ENCODE results near the gene RBM26. TPM values are rescaled to one million over a fixed set of nuclear protein-coding genes. Genes with fewer than 3 reads are reported as not detected.

RBM26 gene
- total RNA-seq, 4 donors from 2014 or later = 23.4 to 78.5 (median 34.2) TPM

DNA sequence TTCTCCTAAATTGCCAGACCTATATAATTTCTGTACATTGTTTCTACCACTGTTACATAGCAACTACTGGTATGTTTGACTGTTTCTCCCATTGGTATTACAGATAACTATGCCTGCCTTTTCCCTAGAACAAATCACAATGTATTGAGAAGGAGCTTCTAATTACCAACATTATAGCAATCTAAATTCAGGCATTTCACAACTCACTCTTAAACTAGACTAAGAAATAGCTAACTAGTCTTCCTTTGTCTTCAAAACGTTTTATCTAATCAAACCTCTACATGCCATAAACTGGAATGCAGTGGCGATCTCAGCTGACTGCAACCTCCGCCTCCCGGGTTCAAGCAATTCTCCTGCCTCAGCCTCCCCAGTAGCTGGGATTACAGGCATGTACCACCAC is 18.2 kb downstream of the RBM26 start:
- Histone ChIP-seq H3K27ac (no peak overlapping the region), H3K4me1 (peaks cover 13% of the 10 kb centered on the region), H3K27me3 (no peaks in the 10 kb centered on the region), H3K4me3 (no peak overlapping the region), H3K36me3 (no peaks in the 10 kb centered on the region), H3K9me3 (no peaks in the 10 kb centered on the region)
- DNase-seq (ENCODE audit: low spot score in 2 of 2) = no peak
- no peak for TF ChIP-seq EP300 (IDR thresholded peaks at IDR 0.05)
- WGBS = 90% methylated on average over 4 of the region's 4 CpGs

DNA sequence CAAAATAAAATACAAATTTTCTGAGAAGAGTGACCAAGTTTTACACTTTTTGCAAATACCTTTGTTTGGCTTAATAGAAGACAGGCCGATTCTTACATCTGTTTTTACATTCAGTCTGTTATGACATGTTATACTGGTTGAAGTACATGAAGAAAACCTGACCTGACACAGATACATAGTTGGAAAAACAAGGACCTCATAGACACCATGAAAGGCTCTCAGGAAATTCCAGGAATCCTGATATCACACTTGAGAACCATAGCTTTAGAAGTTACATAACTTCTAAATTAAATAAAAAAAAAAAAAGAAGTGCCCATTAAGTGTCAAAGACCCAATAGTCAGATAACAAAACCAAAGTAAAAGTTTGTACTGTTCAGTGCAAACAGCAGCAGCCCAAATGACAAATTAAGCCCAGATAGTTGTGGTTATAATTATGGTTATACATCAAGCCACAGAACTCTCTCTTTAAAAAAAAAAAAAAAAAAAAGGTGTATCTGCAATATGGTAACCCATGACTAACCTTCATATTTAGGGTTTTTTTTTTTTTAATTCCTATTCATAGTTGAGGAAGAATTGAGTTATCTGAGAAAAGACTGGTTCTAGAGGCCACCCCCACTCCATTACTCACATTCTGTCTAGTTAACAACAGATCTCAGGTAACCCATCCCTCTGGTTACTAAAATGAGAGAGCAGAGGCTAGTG is 19.8 kb downstream of the RBM26 start:
- Histone ChIP-seq H3K4me1 (peaks cover 10% of the 10 kb centered on the region), H3K27ac (no peak overlapping the region), H3K27me3 (no peaks in the 10 kb centered on the region), H3K9me3 (no peaks in the 10 kb centered on the region), H3K4me3 (no peak overlapping the region), H3K36me3 (no peaks in the 10 kb centered on the region)
- no peak for DNase-seq (ENCODE audit: low spot score in 2 of 2)
- TF ChIP-seq, protein P1, sequence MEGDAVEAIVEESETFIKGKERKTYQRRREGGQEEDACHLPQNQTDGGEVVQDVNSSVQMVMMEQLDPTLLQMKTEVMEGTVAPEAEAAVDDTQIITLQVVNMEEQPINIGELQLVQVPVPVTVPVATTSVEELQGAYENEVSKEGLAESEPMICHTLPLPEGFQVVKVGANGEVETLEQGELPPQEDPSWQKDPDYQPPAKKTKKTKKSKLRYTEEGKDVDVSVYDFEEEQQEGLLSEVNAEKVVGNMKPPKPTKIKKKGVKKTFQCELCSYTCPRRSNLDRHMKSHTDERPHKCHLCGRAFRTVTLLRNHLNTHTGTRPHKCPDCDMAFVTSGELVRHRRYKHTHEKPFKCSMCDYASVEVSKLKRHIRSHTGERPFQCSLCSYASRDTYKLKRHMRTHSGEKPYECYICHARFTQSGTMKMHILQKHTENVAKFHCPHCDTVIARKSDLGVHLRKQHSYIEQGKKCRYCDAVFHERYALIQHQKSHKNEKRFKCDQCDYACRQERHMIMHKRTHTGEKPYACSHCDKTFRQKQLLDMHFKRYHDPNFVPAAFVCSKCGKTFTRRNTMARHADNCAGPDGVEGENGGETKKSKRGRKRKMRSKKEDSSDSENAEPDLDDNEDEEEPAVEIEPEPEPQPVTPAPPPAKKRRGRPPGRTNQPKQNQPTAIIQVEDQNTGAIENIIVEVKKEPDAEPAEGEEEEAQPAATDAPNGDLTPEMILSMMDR (IDR thresholded peaks at IDR 0.05) = no peak
- TF ChIP-seq POLR2AphosphoS5 (IDR thresholded peaks at IDR 0.05) (no peak), EP300 (IDR thresholded peaks at IDR 0.05) (no peak)
- WGBS = 81% methylated on average over 1 of the region's 1 CpG

DNA sequence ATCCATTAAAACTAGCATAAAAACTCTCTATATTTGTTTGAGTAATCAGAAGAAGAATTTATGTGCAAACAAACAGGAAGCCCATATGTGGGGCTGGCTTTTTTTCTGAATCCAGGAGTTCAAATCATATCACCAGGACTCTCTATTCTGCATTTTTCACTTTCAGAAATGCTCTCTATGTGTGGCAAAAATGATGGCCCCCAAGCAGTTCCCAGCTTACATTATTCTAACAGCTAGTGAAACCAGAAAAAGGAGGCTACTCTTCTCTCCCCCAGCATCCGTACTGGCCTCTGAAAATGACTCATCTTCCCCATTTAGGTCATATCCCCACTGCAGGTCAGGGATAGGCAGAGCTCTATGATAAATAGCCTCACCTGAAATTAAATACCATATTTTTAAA is 20.4 kb downstream of the RBM26 start:
- 48% methylated on average over 1 of the region's 1 CpG for WGBS
- no peak overlapping the region for H3K4me3 ChIP-seq

DNA sequence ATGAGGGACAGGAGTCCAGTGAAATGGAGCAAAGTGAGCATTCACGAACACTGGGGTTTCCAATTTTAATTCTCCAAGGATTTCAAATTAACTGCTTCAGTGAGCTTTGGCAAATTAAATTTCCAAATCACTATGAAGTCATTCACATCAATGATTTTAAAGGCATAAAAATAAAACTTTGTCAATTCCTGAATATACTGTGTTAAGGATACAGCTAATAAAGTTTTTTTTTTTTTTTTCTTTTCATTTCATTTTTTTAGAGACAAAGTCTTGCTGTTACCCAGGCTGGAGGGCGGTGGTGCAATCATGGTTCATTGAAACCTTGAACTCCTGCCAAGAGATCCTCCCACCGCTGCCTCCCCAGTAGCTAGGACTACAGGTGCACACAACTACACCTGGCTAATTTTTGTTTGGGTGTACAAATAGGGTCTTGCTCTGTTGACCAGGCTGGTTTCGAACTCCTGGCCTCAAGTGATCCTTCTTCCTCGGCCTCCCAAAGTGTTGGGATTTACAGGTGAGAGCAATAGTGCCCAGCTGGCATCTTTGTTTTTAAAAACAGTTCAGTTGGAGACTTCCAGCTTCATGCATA is 21.9 kb downstream of the RBM26 start:
- no peaks in the 10 kb centered on the region for H3K9me3 ChIP-seq
- H3K27me3 ChIP-seq = no peaks in the 10 kb centered on the region
- TF ChIP-seq, protein P1 (IDR thresholded peaks at IDR 0.05) = no peak
- no peak for TF ChIP-seq EP300 (IDR thresholded peaks at IDR 0.05)
- no peak for TF ChIP-seq POLR2A (IDR thresholded peaks at IDR 0.05)
- no peak for TF ChIP-seq POLR2AphosphoS5 (IDR thresholded peaks at IDR 0.05)
- H3K4me3 ChIP-seq = no peak overlapping the region
- no peak for DNase-seq (ENCODE audit: low spot score in 2 of 2)
- peaks cover 10% of the 10 kb centered on the region for H3K4me1 ChIP-seq
- no peaks in the 10 kb centered on the region for H3K36me3 ChIP-seq
- no peak overlapping the region for H3K27ac ChIP-seq
- WGBS = 98% methylated on average over 5 of the region's 5 CpGs

More for the DNA sequence above, 20.4 kb downstream of the RBM26 start:
- Histone ChIP-seq H3K9me3 (no peaks in the 10 kb centered on the region), H3K27me3 (no peaks in the 10 kb centered on the region), H3K36me3 (no peaks in the 10 kb centered on the region), H3K27ac (no peak overlapping the region), H3K4me1 (peaks cover 10% of the 10 kb centered on the region)
- no peak for TF ChIP-seq EP300 (IDR thresholded peaks at IDR 0.05)
- TF ChIP-seq, protein P1 (IDR thresholded peaks at IDR 0.05) = no peak
- no peak for TF ChIP-seq POLR2AphosphoS5 (IDR thresholded peaks at IDR 0.05)
- TF ChIP-seq POLR2A (IDR thresholded peaks at IDR 0.05) = no peak
- no peak for DNase-seq (ENCODE audit: low spot score in 2 of 2)

DNA sequence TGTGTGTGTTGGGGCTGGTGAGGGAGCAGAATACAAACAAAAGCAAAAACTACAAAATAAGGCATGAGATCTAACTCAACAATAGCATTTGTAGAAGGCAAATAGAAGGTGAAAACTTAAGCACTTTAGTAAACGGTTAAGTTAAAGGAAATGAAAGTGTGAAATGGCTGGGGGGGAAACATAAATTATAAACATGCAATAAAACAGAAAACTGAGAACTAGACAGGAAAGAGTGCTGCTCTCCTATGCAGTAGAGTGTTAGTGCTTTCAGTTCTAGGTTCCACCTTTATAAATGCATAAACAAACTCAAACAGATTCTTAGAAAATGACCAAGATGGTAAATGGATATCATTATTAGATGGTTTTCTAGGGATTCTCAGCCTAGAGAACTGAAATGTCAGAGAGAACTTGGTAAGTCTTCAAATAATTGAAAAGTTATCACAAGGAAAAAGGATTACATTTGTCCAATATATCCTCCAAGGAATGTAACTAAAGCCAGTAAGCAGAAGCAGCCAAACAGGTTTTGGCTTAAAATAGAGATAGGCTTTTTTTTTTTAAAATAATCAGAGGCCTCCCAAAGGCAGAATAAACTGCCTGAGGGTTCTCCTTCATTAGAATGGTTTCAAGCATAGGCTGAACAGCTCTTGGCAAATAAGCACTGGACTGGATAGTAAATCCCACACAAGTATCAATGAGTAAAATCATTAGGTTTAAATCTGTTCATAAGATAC is 23.3 kb downstream of the RBM26 start:
- DNase-seq (ENCODE audit: low spot score in 2 of 2) = no peak
- Histone ChIP-seq H3K9me3 (no peaks in the 10 kb centered on the region), H3K4me1 (peaks cover 10% of the 10 kb centered on the region), H3K4me3 (no peak overlapping the region), H3K36me3 (peaks cover 8% of the 10 kb centered on the region), H3K27me3 (no peaks in the 10 kb centered on the region), H3K27ac (no peak overlapping the region)
- no peak for TF ChIP-seq POLR2A (IDR thresholded peaks at IDR 0.05)
- 31% methylated on average over 1 of the region's 1 CpG for WGBS

DNA sequence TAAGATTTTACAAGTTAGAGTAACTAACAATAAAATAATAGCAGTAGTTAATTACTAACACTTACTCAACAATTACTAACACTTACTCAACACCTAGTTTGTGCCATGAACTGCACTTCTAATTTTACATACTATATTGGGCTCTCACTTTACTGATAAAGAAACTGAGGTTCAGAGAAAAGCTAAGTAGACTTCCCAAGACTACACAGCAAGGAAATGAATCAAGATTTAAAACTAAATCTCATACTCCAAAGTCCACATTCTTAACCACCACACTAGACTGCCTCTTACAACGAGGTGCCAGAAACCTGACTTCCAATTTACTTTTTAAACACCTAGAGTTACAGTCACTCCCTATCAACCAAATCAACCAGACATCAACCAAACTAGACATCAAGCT is 25.1 kb downstream of the RBM26 start:
- H3K27ac ChIP-seq = no peak overlapping the region
- 93% methylated on average over 1 of the region's 1 CpG for WGBS
- peaks cover 3% of the 10 kb centered on the region for H3K4me1 ChIP-seq

More for the DNA sequence above, 25.1 kb downstream of the RBM26 start:
- Histone ChIP-seq H3K9me3 (no peaks in the 10 kb centered on the region), H3K27me3 (no peaks in the 10 kb centered on the region), H3K4me3 (no peak overlapping the region), H3K36me3 (peaks cover 25% of the 10 kb centered on the region)
- TF ChIP-seq POLR2A (IDR thresholded peaks at IDR 0.05) = no peak
- DNase-seq (ENCODE audit: low spot score in 2 of 2) = no peak
